Right renal pelvis (tissue), 4 donors: ENCODE results near the gene SPP1. TPM values are rescaled to one million over a fixed set of nuclear protein-coding genes. Genes with fewer than 3 reads are reported as not detected.
"Not testable (repeated sequence)": the region's sequence is repeated elsewhere in the genome, so short reads cannot be mapped to it uniquely, and the experiment has no call there.

Source experiments
- DNase-seq, 4 donors: peaks; one replicate each; pipeline ENCODE4 v3.0.0-alpha.2; 2013; ENCODE audit warnings: low read depth in 4 of 4, low spot score in 3 of 4, missing footprints in 1 of 4
- polyA plus RNA-seq, 4 donors: library from polyadenylated mRNA; unstranded; fragments of 120-200 nt; gene quantifications; one replicate each; pipeline ENCODE4 v1.2.1, GENCODE V29; 2013; ENCODE audit not compliant: insufficient read length in 4 of 4

The SPP1 gene
- polyA plus RNA-seq, 4 donors, result 140 to 306 (median 197) TPM

DNA sequence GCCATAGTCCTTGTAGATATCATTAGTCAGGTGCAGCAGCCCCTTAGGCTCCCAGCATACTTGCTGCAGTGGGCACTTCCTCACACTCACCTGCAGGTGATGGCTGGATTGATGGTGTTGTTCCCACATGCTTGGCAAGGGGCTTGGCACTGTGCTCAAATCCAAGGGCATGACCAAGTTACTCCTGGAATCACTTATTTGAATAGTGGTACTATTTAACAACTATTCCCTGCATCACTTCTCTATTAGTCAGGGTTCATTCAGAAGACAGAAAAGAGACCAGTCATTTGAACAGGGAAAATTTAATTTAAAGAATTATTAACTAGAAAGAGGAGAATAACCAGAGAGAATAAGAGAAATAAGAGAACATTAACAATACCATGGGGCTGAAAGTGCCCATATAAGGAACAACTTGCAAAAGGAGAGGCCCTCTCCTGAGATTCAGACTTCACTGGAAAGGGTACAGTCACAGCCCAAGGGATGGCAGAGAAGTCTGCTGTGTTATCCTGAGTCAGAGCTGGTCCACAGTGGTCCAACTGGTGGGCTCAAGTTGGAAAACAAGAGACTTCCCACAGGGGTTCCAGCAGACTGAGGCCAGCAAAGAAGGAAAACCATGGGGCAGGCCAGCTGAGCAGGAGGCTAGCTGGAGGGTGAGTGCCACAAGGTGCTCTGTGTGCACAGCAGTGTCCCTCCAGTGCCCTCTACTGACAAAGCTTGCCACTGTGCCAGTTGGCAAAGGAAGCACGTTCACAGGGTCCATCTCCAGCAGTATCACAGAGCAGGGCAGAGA lies 9.8 kb downstream of the SPP1 start:
- DNase-seq, result no peak

DNA sequence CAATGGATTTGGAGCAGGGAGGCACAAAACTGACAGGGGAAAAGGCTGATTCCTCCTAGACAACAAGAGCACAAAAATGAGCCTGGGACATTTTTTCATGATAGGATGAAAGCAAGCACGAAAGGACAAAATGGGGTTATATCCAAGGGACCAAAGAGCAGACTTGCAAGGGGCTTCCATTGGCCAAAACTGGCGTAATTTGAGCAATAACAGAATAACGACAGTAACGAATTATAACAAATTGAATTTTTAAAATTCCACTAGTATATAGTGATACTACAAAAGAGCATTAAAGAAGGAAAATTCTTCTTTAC lies 10.3 kb downstream of the SPP1 start:
- DNase-seq, result no peak

- no peak for DNase-seq
Observed at GRCh38 chr4:87986508-87986907, 11.0 kb downstream of the SPP1 start.

DNA sequence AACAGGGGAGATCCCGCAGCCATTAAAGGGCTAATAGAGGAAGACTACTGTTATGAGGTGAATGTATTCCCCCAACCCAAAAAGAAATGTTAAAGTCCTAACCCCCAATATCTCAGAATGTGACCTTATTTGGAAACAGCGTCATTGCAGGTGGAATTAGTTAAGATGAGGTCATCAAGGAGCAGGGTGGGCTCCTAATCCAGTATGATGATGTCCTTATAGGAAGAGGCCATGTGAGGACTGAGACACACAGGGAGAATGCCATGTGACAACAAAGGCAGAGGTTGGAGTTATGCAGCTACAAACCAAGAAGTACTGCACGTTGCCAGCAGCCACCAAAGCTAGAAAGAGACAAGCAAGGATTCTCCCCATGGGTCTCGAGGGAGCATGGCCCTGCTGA lies 14.3 kb downstream of the SPP1 start:
- no peak for DNase-seq

DNA sequence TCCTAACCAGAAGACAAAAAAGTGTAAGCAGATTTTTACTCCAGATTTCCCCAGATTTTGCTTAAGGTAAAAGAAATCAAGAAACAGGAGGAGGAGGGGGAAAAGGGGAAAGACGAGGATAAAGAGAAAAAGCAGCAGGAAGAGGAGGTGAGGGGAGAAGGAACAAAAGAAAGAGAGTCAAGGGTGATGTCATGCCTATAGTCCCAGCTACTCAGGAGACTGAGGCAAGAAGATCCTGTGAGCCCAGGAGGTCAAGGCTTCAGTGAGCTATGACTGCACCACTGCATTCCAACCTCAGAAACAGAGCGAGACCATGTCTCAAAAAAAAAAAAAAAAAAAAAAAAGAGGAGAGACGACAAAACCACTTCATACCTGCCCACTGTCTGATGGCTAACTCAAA lies 19.9 kb downstream of the SPP1 start:
- DNase-seq, result no peak

DNA sequence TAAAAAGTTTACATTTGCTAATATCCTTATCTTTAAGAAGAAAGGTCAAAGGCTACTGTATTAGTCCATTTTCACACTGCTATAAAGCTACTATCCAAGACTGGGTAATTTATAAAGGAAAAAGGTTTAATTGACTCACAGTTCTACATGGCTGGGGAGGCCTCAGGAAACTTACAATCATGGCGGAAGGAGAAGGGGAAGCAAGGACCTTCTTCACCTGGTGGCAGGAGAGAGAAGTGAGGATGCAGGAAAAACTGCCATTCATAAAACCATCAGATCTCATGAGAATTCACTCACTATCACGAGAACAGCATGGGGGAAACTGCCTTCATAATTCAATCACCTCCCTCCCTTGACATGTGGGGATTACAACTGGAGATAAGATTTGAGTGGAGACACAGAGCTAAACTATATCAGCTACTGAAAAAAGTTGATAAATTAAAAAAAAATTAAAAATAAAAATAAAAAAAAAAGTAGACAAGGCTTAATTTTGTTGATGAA lies 23.7 kb downstream of the SPP1 start:
- DNase-seq, result not testable (repeated sequence)

DNA sequence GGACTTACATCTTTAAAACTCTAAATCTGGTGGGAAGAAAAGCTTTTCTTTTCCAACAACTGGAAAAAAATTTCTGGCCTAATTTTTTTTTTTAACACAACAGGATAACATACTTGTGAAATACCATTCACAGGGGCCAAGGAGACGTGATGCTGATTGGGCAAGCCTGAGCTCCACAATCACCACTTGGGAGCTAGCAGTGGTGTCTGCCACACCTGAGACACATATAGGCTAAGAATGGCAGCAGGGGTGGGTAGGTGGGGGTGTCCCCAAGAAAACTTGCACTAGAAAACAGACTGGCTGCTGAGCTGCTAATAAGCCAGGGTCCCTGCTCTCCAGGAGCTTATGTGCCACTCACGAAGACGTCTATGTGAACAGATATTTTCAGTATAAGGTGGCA lies 26.4 kb downstream of the SPP1 start:
- DNase-seq, result no peak

DNA sequence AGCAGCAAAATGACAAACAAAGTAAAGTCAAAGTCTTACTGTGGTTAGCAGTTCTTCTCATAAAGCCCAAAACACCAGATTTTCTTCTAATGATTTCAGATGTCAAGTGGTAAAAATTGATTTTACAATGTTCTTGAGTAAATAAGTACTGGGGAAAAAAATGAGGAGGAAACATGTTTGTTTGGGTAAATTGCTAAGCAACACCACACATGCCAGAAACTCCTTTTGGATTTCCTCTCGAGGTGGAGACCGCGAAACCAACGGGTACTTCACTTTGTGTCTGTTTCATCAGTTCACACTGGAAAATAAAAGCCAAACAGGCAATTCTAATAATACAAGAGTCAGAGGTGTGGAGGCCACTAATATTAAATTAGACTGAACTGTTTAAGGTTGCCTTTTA lies 27.3 kb downstream of the SPP1 start:
- no peak for DNase-seq

GRCh38 chr4:88003261-88003660 lies 27.7 kb downstream of the SPP1 start:
- DNase-seq, result no peak

DNA sequence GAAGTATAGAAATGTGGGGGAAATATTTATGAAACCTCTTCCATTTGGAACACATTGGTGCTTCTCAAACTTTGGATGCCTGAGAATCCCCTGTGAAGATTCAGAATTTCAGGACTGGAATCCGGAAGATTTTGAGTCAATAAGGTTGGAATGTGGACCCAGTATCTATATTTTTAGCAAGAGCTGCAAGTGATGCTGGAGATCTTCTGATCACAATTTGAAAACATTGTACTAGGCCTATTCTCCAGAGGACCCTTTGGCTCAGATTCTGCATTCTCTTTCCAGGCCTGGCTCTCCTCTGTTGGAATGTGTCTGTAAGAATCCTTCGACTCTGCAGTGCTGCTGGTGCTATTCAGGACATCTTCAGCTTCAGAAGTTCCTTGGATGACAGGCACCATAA lies 29.6 kb downstream of the SPP1 start:
- DNase-seq, result no peak

- DNase-seq, result no peak
Observed at GRCh38 chr4:88005946-88006345, 30.4 kb downstream of the SPP1 start.

DNA sequence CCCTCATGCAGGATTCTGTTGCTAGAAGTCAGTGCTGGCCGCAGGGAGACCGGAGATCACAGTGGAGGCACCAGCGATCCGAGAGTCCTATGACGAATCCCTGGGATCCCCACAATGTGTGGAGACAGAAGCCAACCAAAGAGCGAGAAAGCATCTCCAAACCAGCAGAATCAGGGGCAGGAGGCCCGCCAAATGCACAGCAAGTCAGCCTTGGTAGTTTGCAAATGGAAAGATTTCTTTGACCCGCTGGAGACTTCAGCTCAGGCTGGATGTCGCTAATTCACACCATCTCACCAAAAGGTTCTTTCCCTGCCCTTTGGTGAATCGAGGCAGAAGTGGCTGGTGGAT lies 31.4 kb downstream of the SPP1 start:
- no peak for DNase-seq

GRCh38 chr4:88007304-88008121 lies 32.0 kb downstream of the SPP1 start, which contains the start of gene PKD2:
Gene PKD2, plus strand, starts transcription at chr4:88007635. Its CDS starts 99 bp downstream, at chr4:88007734.
- peak; percentile 47 to 73 (median 64) for DNase-seq

- peak in 1 of 4 donors; percentile 28 for DNase-seq
Observed at GRCh38 chr4:88008122-88008742, 32.7 kb downstream of the SPP1 start.

DNA sequence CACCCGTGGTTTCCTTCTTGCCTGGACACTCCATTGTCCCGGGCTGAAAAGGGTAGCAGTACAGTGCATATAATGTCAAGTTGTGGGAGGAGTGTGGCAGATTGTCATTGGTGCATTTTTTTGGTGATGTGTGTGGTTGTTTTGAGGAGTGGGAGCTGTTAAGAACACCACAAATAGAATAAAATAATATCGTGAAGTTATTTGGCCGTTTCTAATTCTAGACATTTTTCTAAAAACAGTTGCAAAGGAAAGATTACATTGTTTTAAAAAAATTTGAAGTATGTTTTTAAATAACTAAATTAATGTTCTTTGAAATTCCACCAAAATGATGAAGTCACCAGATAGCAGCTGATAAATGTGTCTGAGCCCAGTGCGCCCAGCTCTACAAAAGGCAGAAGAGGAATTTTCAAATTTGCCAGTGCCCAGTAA lies 33.2 kb downstream of the SPP1 start:
- DNase-seq, result no peak

GRCh38 chr4:88009871-88010270 lies 34.4 kb downstream of the SPP1 start:
- DNase-seq, result no peak

GRCh38 chr4:88010966-88011365 lies 35.5 kb downstream of the SPP1 start:
- no peak for DNase-seq

- DNase-seq, result no peak
Observed at GRCh38 chr4:88012647-88013046, 37.1 kb downstream of the SPP1 start.

DNA sequence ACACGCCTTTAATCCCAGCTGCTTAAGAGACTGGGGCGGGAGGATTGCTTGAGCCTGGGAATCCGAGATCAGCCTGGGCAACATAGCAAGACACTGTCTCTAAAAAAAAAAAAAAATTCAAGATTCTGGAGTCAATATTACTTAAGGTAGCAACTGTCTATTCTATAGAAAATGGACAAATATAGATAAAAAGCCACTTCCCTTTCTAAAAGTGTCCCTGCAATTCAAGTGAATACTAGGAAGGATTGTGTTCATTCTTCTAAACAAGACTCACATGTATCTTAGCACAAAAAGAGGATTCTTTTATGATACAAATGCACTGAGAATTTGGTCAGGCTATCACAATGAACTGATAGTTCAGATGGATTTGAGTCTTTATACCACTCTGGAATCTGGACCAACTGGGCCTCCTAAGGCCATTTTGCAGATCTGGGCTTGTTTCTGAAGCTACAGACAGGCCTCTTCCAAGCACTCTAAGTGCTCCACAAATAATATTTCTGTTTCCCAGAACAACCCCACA lies 38.9 kb downstream of the SPP1 start:
- no peak for DNase-seq

DNA sequence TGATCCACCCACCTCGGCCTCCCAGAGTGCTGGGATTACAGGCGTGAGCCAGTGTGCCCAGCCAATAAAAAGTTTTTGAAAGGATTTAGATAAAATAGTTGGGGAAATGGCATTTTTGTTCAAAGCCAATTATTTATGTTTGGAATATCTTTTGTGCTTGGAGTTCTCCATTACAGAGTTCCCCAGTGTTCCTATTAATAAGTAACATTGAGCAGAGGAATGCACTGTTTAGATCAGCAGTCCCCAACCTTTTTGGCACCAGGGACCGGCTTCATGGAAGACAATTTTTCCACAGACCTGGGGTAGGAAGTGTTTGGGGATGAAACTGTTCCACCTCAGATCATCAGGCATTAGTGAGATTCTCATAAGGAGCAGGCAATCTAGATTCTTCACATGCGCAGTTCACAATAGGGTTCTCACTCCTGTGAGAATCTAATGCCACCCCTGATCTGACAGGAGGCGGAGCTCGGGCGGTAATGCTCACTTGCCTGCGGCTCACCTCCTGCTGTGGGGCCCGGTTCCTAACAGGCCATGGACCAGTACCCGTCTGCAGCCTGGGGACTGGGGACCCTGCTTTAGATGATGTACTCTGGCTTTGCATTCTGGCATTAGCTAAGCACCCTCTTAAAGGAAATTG lies 40.3 kb downstream of the SPP1 start:
- DNase-seq, result no peak
